Heart left ventricle (tissue), 16 donors: ENCODE results near the gene KRT5. TPM values are rescaled to one million over a fixed set of nuclear protein-coding genes. Genes with fewer than 3 reads are reported as not detected.

ENCODE experiments used
- ATAC-seq, 4 donors: fragments of 200-7000 bp; cut with Tn5 transposase; one replicate each; pipeline ENCODE4 v1.9.1; 2020 to 2022; ENCODE audit warnings: moderate library complexity in 4 of 4, mild to moderate bottlenecking in 3 of 4, moderate number of reproducible peaks in 1 of 4
- DNase-seq, 5 donors: peaks; one replicate each; pipeline ENCODE4 v3.0.0-alpha.2; 2020
- H3K27ac ChIP-seq, 12 donors: fragments of 200-600 bp; sonication (generic) in 4 of 12; one replicate each; pipeline versions ENCODE4 v1.5.0 to v1.8.0; 2016 to 2022; ENCODE audit warnings: mild to moderate bottlenecking in 2 of 12
- H3K27me3 ChIP-seq, 9 donors: fragments of 200-600 bp; sonication (generic) in 2 of 9; one replicate each; pipeline versions ENCODE4 v1.5.1 to v1.8.0; 2016 to 2022; ENCODE audit warnings: mild to moderate bottlenecking in 3 of 9
- H3K36me3 ChIP-seq, 9 donors: fragments of 200-600 bp; sonication (generic) in 2 of 9; one replicate each; pipeline versions ENCODE4 v1.5.0 to v1.8.0; 2018 to 2022; ENCODE audit warnings: mild to moderate bottlenecking in 2 of 9
- H3K4me1 ChIP-seq, 12 donors: fragments of 200-600 bp; sonication (generic) in 4 of 12; one replicate each; pipeline versions ENCODE4 v1.5.0 to v1.8.0; 2016 to 2022; ENCODE audit warnings: mild to moderate bottlenecking in 3 of 12
- H3K4me3 ChIP-seq, 12 donors: fragments of 200-600 bp; sonication (generic) in 4 of 12; one replicate each; pipeline versions ENCODE4 v1.5.0 to v1.8.0; 2017 to 2022; ENCODE audit warnings: mild to moderate bottlenecking in 9 of 12, moderate library complexity in 4 of 12
- H3K9me3 ChIP-seq, 12 donors: fragments of 200-600 bp; sonication (generic) in 4 of 12; one replicate each; pipeline versions ENCODE4 v1.5.0 to v1.8.0; 2016 to 2022; ENCODE audit warnings: mild to moderate bottlenecking in 1 of 12
- CTCF ChIP-seq, 12 donors: fragments of 200-600 bp; sonication (generic) in 4 of 12; IDR thresholded peaks; one replicate each; pipeline versions ENCODE4 v1.5.0 to v1.8.0; 2018 to 2022; ENCODE audit warnings: antibody characterized with exemption in 12 of 12, mild to moderate bottlenecking in 5 of 12
- POLR2A ChIP-seq, 2 donors: fragments of 450-650 bp; IDR thresholded peaks; one replicate each; pipeline ENCODE4 v1.6.1; 2017; ENCODE audit warnings: antibody characterized with exemption in 2 of 2, mild to moderate bottlenecking in 2 of 2, moderate library complexity in 2 of 2
- WGBS, 4 donors: extraction: QIAGEN DNeasy Blood & Tissue Kit in 2 of 4; methylation state at CpG; one replicate each; pipeline versions ENCODE4 v1.1.5 to v1.1.7; 2013 to 2018; 5-methylcytosine and 5-hydroxymethylcytosine counted together
- intact Hi-C, 10 donors: fragments of 100-400 bp; cut with DNase I; formaldehyde crosslinking; loops; one replicate each; pipeline versions ENCODE4 v1.11.1 to v1.14.2; 2022
- polyA plus RNA-seq, 2 donors: library from polyadenylated mRNA; stranded (reverse); fragments of 200-250 nt; gene quantifications; one replicate each; pipeline ENCODE4 v1.2.3, GENCODE V29; 2013
- total RNA-seq, 9 donors: library from RNA; depleted of rRNA in 2 of 9; stranded (reverse); fragments of >200 nt in 2 of 9; fragmentation: NEBNext Ultra II Directional in 3 of 9; extraction: Animal tissue kit (Norgen Biotek cat#: 25700) in 3 of 9; gene quantifications; one replicate each; pipeline versions ENCODE4 v1.1.0 to v1.2.4, GENCODE V29; 2016 to 2023
- donor health status: ischemic (EF 13 %, LVEDD 7.1; RV severe dilation, severe dysfunction).
- donor health status: healthy with polysubstance abuse.
- donor health status: DM: no; HTN: yes; CAD: no.
- donor health status: DM: no; HTN: no; CAD: no.
- donor health status: ischemic (EF 25% LVEDD 6.9; RV normal size, moderate dysfunction).
- donor health status: ischemic (EF 25% LVEDD 5.7; RV mildly dilated, moderate dysfunction).
- donor health status: healthy.
- donor health status: DM: yes; HTN: yes; CAD: no.
- donor health status: ischemic (EF 35%, LVEDD 5.7; RV mildly dilated, moderate dysfunction).
- donor health status: nonischemic (EF 11% LVEDD 7.7; RV severe dilation, severe dysfunction).
- donor health status: DM: yes; HTN: yes; CAD: no.
- donor health status: PGD.
- donor health status: ischemic (EF 29% LVEDD 5.4; RV normal size, mild dysfunction).
- donor health status: nonischemic (EF 23%, LVEDD 6.1; RV moderate dilation, normal function).

Gene KRT5
- total and polyA plus RNA-seq, 11 donors = 0.40 to 3.4 TPM; not detected in 9

GRCh38 chr12:52532636-52533035 is 12.4 kb upstream of the KRT5 start:
- no peak for ATAC-seq
- Histone ChIP-seq H3K36me3 (no peaks in the 10 kb centered on the region), H3K27me3 (peaks cover 0 to 3% (median 0%) of the 10 kb centered on the region in 9 donors), H3K27ac (no peak overlapping the region), H3K9me3 (no peaks in the 10 kb centered on the region), H3K4me1 (no peaks in the 10 kb centered on the region), H3K4me3 (no peak overlapping the region)
- intact Hi-C loops = no loop called here
- TF ChIP-seq CTCF (IDR thresholded peaks at IDR 0.05) (no peak), POLR2A (IDR thresholded peaks at IDR 0.05) (no peak)
- 61 to 94% (median 71%) methylated on average over 4 of the region's 4 CpGs for WGBS, 4 donors
- no peak for DNase-seq

- TF ChIP-seq POLR2A (IDR thresholded peaks at IDR 0.05) (no peak), CTCF (IDR thresholded peaks at IDR 0.05) (no peak)
- H3K4me1 ChIP-seq = no peaks in the 10 kb centered on the region
- no peak overlapping the region for H3K4me3 ChIP-seq
- 64 to 90% (median 79%) methylated on average over 18 of the region's 18 CpGs for WGBS, 4 donors
- H3K9me3 ChIP-seq = no peaks in the 10 kb centered on the region
- intact Hi-C loops = no loop called here
- DNase-seq (no peak), ATAC-seq (no peak)
- H3K27ac ChIP-seq = no peak overlapping the region
- H3K36me3 ChIP-seq = no peaks in the 10 kb centered on the region
- H3K27me3 ChIP-seq = peaks cover 0 to 3% (median 0%) of the 10 kb centered on the region in 9 donors
These were observed 11.5 kb upstream of the KRT5 start for GRCh38 chr12:52531566-52532300.

- Histone ChIP-seq H3K36me3 (no peaks in the 10 kb centered on the region), H3K4me1 (no peaks in the 10 kb centered on the region), H3K4me3 (no peak overlapping the region), H3K9me3 (no peaks in the 10 kb centered on the region), H3K27ac (no peak overlapping the region), H3K27me3 (peaks cover 0 to 3% (median 0%) of the 10 kb centered on the region in 9 donors)
- DNase-seq (no peak), ATAC-seq (no peak)
- 75 to 86% (median 81%) methylated on average over 2 of the region's 2 CpGs for WGBS, 4 donors
- TF ChIP-seq POLR2A (IDR thresholded peaks at IDR 0.05) = no peak
- no peak for TF ChIP-seq CTCF (IDR thresholded peaks at IDR 0.05)
- intact Hi-C loops = no loop called here
These were observed 10.7 kb upstream of the KRT5 start for GRCh38 chr12:52530905-52531304.

- no peaks in the 10 kb centered on the region for H3K36me3 ChIP-seq
- H3K4me1 ChIP-seq = no peaks in the 10 kb centered on the region
- TF ChIP-seq POLR2A (IDR thresholded peaks at IDR 0.05) (no peak), CTCF (IDR thresholded peaks at IDR 0.05) (no peak)
- no peak for DNase-seq
- H3K27ac ChIP-seq = no peak overlapping the region
- H3K9me3 ChIP-seq = no peaks in the 10 kb centered on the region
- 72 to 76% (median 74%) methylated on average over 2 of the region's 2 CpGs for WGBS, 4 donors
- no peak for ATAC-seq
- intact Hi-C loops = no loop called here
- H3K27me3 ChIP-seq = peaks cover 0 to 3% (median 0%) of the 10 kb centered on the region in 9 donors
- H3K4me3 ChIP-seq = no peak overlapping the region
These were observed 10.2 kb upstream of the KRT5 start for GRCh38 chr12:52530366-52530765.
